WTC11 (cell line): Measurements from ENCODE around the gene FBXO42.

Source experiments
- ATF6 ChIP-seq: sonication (generic); formaldehyde crosslinking; IDR thresholded peaks from 2 replicates; pipeline ENCODE4 v1.8.1; 2023; ENCODE audit warnings: mild to moderate bottlenecking, missing genetic modification reagents
- CTCF ChIP-seq: fragments of 200-600 bp; IDR thresholded peaks from 2 replicates; pipeline ENCODE4 v1.8.0; 2022; ENCODE audit warnings: antibody characterized with exemption
- MAX ChIP-seq: sonication (generic); formaldehyde crosslinking; IDR thresholded peaks from 2 replicates; pipeline ENCODE4 v1.8.0; 2022; ENCODE audit warnings: mild to moderate bottlenecking, missing genetic modification reagents
- USF1 ChIP-seq: sonication (generic); formaldehyde crosslinking; IDR thresholded peaks from 2 replicates; pipeline ENCODE4 v1.8.0; 2022; ENCODE audit warnings: mild to moderate bottlenecking, missing genetic modification reagents
- USF2 ChIP-seq: sonication (generic); formaldehyde crosslinking; IDR thresholded peaks from 2 replicates; pipeline ENCODE4 v1.8.1; 2023; ENCODE audit warnings: mild to moderate bottlenecking, missing genetic modification reagents, moderate library complexity

- TF ChIP-seq USF2 (no peak), CTCF (no peak), ATF6 (CRISPR knock-in tag) (no peak), MAX (CRISPR knock-in tag) (no peak), USF1 (CRISPR knock-in tag) (no peak)
Observed at GRCh38 chr1:16387201-16388188, 35.2 kb upstream of the FBXO42 start.
